GM12878 (cell line): ENCODE results near the gene FSD1L. TPM values are rescaled to one million over a fixed set of nuclear protein-coding genes. Genes with fewer than 3 reads are reported as not detected.

ENCODE experiments used
- ATAC-seq: fragments of 200-7000 bp; cut with Tn5 transposase; 3 replicates; pipeline ENCODE4 v1.9.1; 2020; ENCODE audit warnings: mild to moderate bottlenecking, moderate library complexity
- BruUV-seq: library from RNA; stranded (reverse); fragments of 400-500 nt; replicated peaks from 2 replicates; lab custom pipeline; 2021; lab: Mats Ljungman, UMichigan
- CTCF ChIA-PET: fragments of 300-600 bp; sonication (Branson Sonifier 250); formaldehyde crosslinking; extraction: SDS; loops from one replicate; lab custom pipeline; 2021; ENCODE audit warnings: inconsistent platforms; lab: Yijun Ruan, JAX
- POLR2A ChIA-PET: fragments of 350-600 bp; formaldehyde crosslinking; extraction: SDS; loops from one replicate; lab custom pipeline; 2021; ENCODE audit warnings: inconsistent platforms; lab: Charles Lee
- RAD21 ChIA-PET: fragments of 300-600 bp; sonication (Branson Sonifier 250); formaldehyde crosslinking; loops from one replicate; lab custom pipeline; 2023; ENCODE audit warnings: antibody characterized with exemption; ENCODE audit not compliant: unreplicated experiment; lab: Charles Lee
- SMC1A ChIA-PET: fragments of 300-600 bp; sonication (Branson Sonifier 250); formaldehyde crosslinking; loops from one replicate; lab custom pipeline; 2023; ENCODE audit not compliant: unreplicated experiment, uncharacterized antibody; lab: Charles Lee
- DNase-seq: peaks from one replicate; pipeline ENCODE4 v3.0.0-alpha.2; 2011; ENCODE audit warnings: low read depth, low spot score
- FAIRE-seq: peaks from 3 replicates; lab custom pipeline; 2011; peaks lifted over from hg19 to GRCh38; lab: Jason Lieb, UNC
- H2AFZ ChIP-seq: 2 replicates; pipeline ENCODE4 v1.6.0; 2011; ENCODE audit warnings: low read depth, low read length, control low read depth; ENCODE audit not compliant: control insufficient read depth
- H3K27ac ChIP-seq: 2 replicates; pipeline ENCODE4 v1.5.1; 2011; ENCODE audit warnings: control low read depth; ENCODE audit not compliant: control insufficient read depth, insufficient read depth
- H3K27me3 ChIP-seq, 2 experiments: replicated peaks in 1 of 2; 2 replicates each; pipeline versions ENCODE4 v1.6.0 to v1.6.1; 2011; ENCODE audit warnings: low read length in 1 of 2; ENCODE audit not compliant: control insufficient read depth in 2 of 2, insufficient read depth in 2 of 2
- H3K36me3 ChIP-seq, 2 experiments: 2 replicates each; pipeline ENCODE4 v1.5.1; 2011; ENCODE audit warnings: low read length in 1 of 2; ENCODE audit not compliant: control insufficient read depth in 2 of 2, insufficient read depth in 2 of 2
- H3K4me1 ChIP-seq: 2 replicates; pipeline ENCODE4 v1.6.1; 2011; ENCODE audit warnings: mild to moderate bottlenecking, low read length, moderate library complexity, mixed read lengths; ENCODE audit not compliant: control insufficient read depth, insufficient read depth
- H3K4me2 ChIP-seq: 2 replicates; pipeline ENCODE4 v1.6.0; 2011; ENCODE audit warnings: control low read depth; ENCODE audit not compliant: control insufficient read depth, insufficient read depth
- H3K4me3 ChIP-seq: fragments of 200-600 bp; sonication (generic); 2 replicates; pipeline ENCODE4 v1.5.1; 2016
- H3K79me2 ChIP-seq: 2 replicates; pipeline ENCODE4 v1.6.0; 2011; ENCODE audit warnings: low read length; ENCODE audit not compliant: control insufficient read depth, insufficient read depth
- H3K9ac ChIP-seq: 2 replicates; pipeline ENCODE4 v1.8.0; 2011; ENCODE audit warnings: low read length, control low read depth, mixed read lengths; ENCODE audit not compliant: control insufficient read depth, insufficient read depth
- H3K9me3 ChIP-seq: replicated peaks from 3 replicates; pipeline ENCODE4 v1.5.1; 2011; ENCODE audit warnings: mild to moderate bottlenecking, low read length; ENCODE audit not compliant: control insufficient read depth, insufficient read depth
- H4K20me1 ChIP-seq: 2 replicates; pipeline ENCODE4 v1.6.0; 2011; ENCODE audit not compliant: control insufficient read depth, insufficient read depth
- BRCA1 ChIP-seq: IDR thresholded peaks from 2 replicates; pipeline ENCODE4 v1.6.1; 2011; ENCODE audit warnings: low read depth, low read length, improper control_type of control experiment
- EZH2 ChIP-seq: IDR thresholded peaks from 2 replicates; pipeline ENCODE4 v1.6.1; 2012; ENCODE audit warnings: low read depth, mild to moderate bottlenecking, control low read depth, inconsistent platforms, low read length, borderline replicate concordance; ENCODE audit not compliant: control insufficient read depth
- FOXM1 ChIP-seq: IDR thresholded peaks from 2 replicates; pipeline ENCODE4 v1.6.1; 2012; ENCODE audit warnings: low read depth, mild to moderate bottlenecking, inconsistent platforms, low read length, moderate library complexity
- NR2C2 ChIP-seq: IDR thresholded peaks from 2 replicates; pipeline ENCODE4 v1.6.1; 2011; ENCODE audit warnings: borderline replicate concordance, low read depth; ENCODE audit not compliant: control insufficient read depth, insufficient read length
- PAX5 ChIP-seq: IDR thresholded peaks from 2 replicates; pipeline ENCODE4 v1.6.1; 2011; ENCODE audit warnings: low read depth, low read length, borderline replicate concordance
- ZBED1 ChIP-seq: IDR thresholded peaks from 2 replicates; pipeline ENCODE4 v1.6.1; 2016; ENCODE audit warnings: borderline replicate concordance
- WGBS: methylation state at CpG from one replicate; pipeline ENCODE4 v1.1.6; 2016; ENCODE audit warnings: low lambda C conversion rate; ENCODE audit not compliant: insufficient replicate concordance, insufficient coverage; ENCODE audit errors: missing lambda C conversion rate; 5-methylcytosine and 5-hydroxymethylcytosine counted together
- in situ Hi-C: fragments of 300-500 bp; cut with MboI; formaldehyde crosslinking; loops from 9 replicates; pipeline ENCODE4 v1.14.3; 2018; ENCODE audit warnings: mixed read lengths
- intact Hi-C: fragments of 100-400 bp; cut with micrococcal nuclease; formaldehyde crosslinking; loops from one replicate; pipeline ENCODE4 v1.14.2; 2022; ENCODE audit not compliant: unreplicated experiment
- polyA plus RNA-seq, 11 experiments: library from polyadenylated mRNA; depleted of rRNA in 4 of 11; unstranded in 6 of 11; stranded (reverse) in 5 of 11; fragments of >200 nt; fragmentation: Nextera tagmentation in 4 of 11; fragmentation: Illumina TruSeq in 1 of 11; extraction: Ambion mirVana in 4 of 11; extraction: Trizol in 1 of 11; gene quantifications; 1 replicate in 1 of 11; 2 replicates in 10 of 11; pipeline versions ENCODE4 v1.2.1 to v1.2.3, GENCODE V29; 2011 to 2016; ENCODE audit warnings: inconsistent platforms in 2 of 11, missing spikeins in 2 of 11, low read depth in 1 of 11
- total RNA-seq, 4 experiments: library from RNA; depleted of rRNA in 3 of 4; stranded (reverse); fragments of >200 nt in 3 of 4; fragmentation: Illumina TruSeq in 1 of 4; extraction: Trizol in 1 of 4; gene quantifications; 2 replicates each; pipeline versions ENCODE4 v1.2.1 to v1.2.3, GENCODE V29; 2013 to 2021
- TF ChIP-seq, protein P1 (sequence below): fragments of 450-650 bp; IDR thresholded peaks from 2 replicates; pipeline ENCODE4 v1.6.1; 2016; ENCODE audit warnings: mild to moderate bottlenecking
- TF ChIP-seq, protein P2 (sequence below): fragments of 450-650 bp; IDR thresholded peaks from 2 replicates; pipeline ENCODE4 v1.6.1; 2017; ENCODE audit warnings: mild to moderate bottlenecking, low read depth, inconsistent platforms; ENCODE audit not compliant: poor library complexity, severe bottlenecking

Gene FSD1L
- total and polyA plus RNA-seq, 10 of the 15 experiments (the other 5 are each of a cell fraction or from before 2014, with no cell fraction given): 11.9 to 52.4 (median 17.0) TPM

GRCh38 chr9:105444130-105444529 lies 3.7 kb upstream of the FSD1L start:
- no peaks in the 10 kb centered on the region for H3K9me3 ChIP-seq
- FAIRE-seq: no peak
- intact Hi-C loops (loop anchor here (10.0 kb wide), 1 partner anchor 251 kb away; the partner anchor contains the start of gene TMEM38B), in situ Hi-C loops (no loop called here)
- H3K27ac ChIP-seq: no peak overlapping the region
- no TSS peak for BruUV-seq
- DNase-seq: no peak
- H4K20me1 ChIP-seq: no peaks in the 10 kb centered on the region
- TF ChIP-seq NR2C2 (no peak), BRCA1 (no peak), ZBED1 (no peak), PAX5 (no peak), FOXM1 (no peak), EZH2 (no peak)
- TF ChIP-seq, protein P1, sequence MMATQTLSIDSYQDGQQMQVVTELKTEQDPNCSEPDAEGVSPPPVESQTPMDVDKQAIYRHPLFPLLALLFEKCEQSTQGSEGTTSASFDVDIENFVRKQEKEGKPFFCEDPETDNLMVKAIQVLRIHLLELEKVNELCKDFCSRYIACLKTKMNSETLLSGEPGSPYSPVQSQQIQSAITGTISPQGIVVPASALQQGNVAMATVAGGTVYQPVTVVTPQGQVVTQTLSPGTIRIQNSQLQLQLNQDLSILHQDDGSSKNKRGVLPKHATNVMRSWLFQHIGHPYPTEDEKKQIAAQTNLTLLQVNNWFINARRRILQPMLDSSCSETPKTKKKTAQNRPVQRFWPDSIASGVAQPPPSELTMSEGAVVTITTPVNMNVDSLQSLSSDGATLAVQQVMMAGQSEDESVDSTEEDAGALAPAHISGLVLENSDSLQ: no peak
- TF ChIP-seq, protein P2, sequence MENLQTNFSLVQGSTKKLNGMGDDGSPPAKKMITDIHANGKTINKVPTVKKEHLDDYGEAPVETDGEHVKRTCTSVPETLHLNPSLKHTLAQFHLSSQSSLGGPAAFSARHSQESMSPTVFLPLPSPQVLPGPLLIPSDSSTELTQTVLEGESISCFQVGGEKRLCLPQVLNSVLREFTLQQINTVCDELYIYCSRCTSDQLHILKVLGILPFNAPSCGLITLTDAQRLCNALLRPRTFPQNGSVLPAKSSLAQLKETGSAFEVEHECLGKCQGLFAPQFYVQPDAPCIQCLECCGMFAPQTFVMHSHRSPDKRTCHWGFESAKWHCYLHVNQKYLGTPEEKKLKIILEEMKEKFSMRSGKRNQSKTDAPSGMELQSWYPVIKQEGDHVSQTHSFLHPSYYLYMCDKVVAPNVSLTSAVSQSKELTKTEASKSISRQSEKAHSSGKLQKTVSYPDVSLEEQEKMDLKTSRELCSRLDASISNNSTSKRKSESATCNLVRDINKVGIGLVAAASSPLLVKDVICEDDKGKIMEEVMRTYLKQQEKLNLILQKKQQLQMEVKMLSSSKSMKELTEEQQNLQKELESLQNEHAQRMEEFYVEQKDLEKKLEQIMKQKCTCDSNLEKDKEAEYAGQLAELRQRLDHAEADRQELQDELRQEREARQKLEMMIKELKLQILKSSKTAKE: no peak
- ChIA-PET POLR2A (interaction anchor here (0.6 kb wide), 1 partner anchor 52 kb away, joined by 6 read pairs; no protein-coding TSS in a partner anchor), CTCF (interaction anchor here (1.4 to 1.7 kb wide), 2 partner anchors 107 to 276 kb away, joined by 3 to 4 read pairs; no protein-coding TSS in a partner anchor), RAD21 (interaction anchor here (0.9 kb wide), 1 partner anchor 22 kb away, joined by 3 read pairs; no protein-coding TSS in a partner anchor), SMC1A (interaction anchor here (0.8 to 2.4 kb wide), 4 partner anchors 18 to 68 kb away, joined by 3 to 7 read pairs (median 4); no protein-coding TSS in a partner anchor)
- H3K4me1 ChIP-seq: no peaks in the 10 kb centered on the region
- no peak overlapping the region for H3K4me3 ChIP-seq
- H3K9ac ChIP-seq: no peak overlapping the region
- H3K36me3 ChIP-seq: no peaks in the 10 kb centered on the region
- H2AFZ ChIP-seq: no peak overlapping the region
- H3K4me2 ChIP-seq: no peak overlapping the region
- 19% methylated on average over 4 of the region's 4 CpGs for WGBS
- no peak for ATAC-seq
- no peaks in the 10 kb centered on the region for H3K27me3 ChIP-seq
- H3K79me2 ChIP-seq: peaks cover 10% of the 10 kb centered on the region
